Parathyroid adenoma (tissue), 2 donors: Measurements from ENCODE around the gene MTRF1.
"Not testable (repeated sequence)": the region's sequence is repeated elsewhere in the genome, so short reads cannot be mapped to it uniquely, and the experiment has no call there.

Experiments
- H2AFZ ChIP-seq: fragments of 300-600 bp; sonication (generic); one replicate; pipeline ENCODE4 v1.7.0; 2017; ENCODE audit warnings: antibody characterized with exemption, mild to moderate bottlenecking
- H3K27ac ChIP-seq: fragments of 300-600 bp; sonication (generic); one replicate; pipeline ENCODE4 v1.7.0; 2017
- H3K27me3 ChIP-seq: fragments of 300-600 bp; sonication (generic); one replicate; pipeline ENCODE4 v1.7.0; 2017; ENCODE audit warnings: low read length; ENCODE audit not compliant: control insufficient read depth, insufficient read depth
- H3K36me3 ChIP-seq: fragments of 300-600 bp; sonication (generic); one replicate; pipeline ENCODE4 v1.7.0; 2017; ENCODE audit warnings: low read length; ENCODE audit not compliant: control insufficient read depth, insufficient read depth
- H3K4me1 ChIP-seq: fragments of 300-600 bp; sonication (generic); one replicate; pipeline ENCODE4 v1.7.0; 2017; ENCODE audit warnings: control low read depth
- H3K4me2 ChIP-seq: fragments of 300-600 bp; sonication (generic); one replicate; pipeline ENCODE4 v1.7.0; 2017; ENCODE audit warnings: low read length
- H3K4me3 ChIP-seq: fragments of 300-600 bp; sonication (generic); one replicate; pipeline ENCODE4 v1.7.0; 2017; ENCODE audit warnings: low read depth, low read length
- H3K79me2 ChIP-seq: fragments of 300-600 bp; sonication (generic); one replicate; pipeline ENCODE4 v1.7.0; 2017; ENCODE audit warnings: control low read depth
- H3K9ac ChIP-seq: fragments of 300-600 bp; sonication (generic); one replicate; pipeline ENCODE4 v1.7.0; 2017; ENCODE audit warnings: mild to moderate bottlenecking
- H3K9me3 ChIP-seq: fragments of 300-600 bp; sonication (generic); one replicate; pipeline ENCODE4 v1.7.0; 2017; ENCODE audit warnings: low read length; ENCODE audit not compliant: control insufficient read depth
- CTCF ChIP-seq: fragments of 300-600 bp; sonication (generic); IDR thresholded peaks from one replicate; pipeline ENCODE4 v1.7.0; 2017; ENCODE audit warnings: antibody characterized with exemption, mild to moderate bottlenecking
- donor health status: primary hyperparathyroidism.

MTRF1 gene

GRCh38 chr13:41284512-41285288 lies 21.3 kb upstream of the MTRF1 start:
- Histone ChIP-seq H3K27me3 (no peaks in the 10 kb centered on the region), H2AFZ (no peak overlapping the region), H3K9me3 (no peaks in the 10 kb centered on the region), H3K36me3 (no peaks in the 10 kb centered on the region), H3K9ac (no peak overlapping the region), H3K4me2 (no peak overlapping the region), H3K27ac (no peak overlapping the region), H3K79me2 (no peaks in the 10 kb centered on the region), H3K4me1 (no peaks in the 10 kb centered on the region), H3K4me3 (no peak overlapping the region)
- no peak for TF ChIP-seq CTCF

GRCh38 chr13:41282129-41282571 lies 18.8 kb upstream of the MTRF1 start:
- Histone ChIP-seq H2AFZ (no peak overlapping the region), H3K36me3 (no peaks in the 10 kb centered on the region), H3K79me2 (no peaks in the 10 kb centered on the region), H3K4me1 (no peaks in the 10 kb centered on the region), H3K9ac (no peak overlapping the region), H3K4me3 (no peak overlapping the region), H3K9me3 (no peaks in the 10 kb centered on the region), H3K27me3 (no peaks in the 10 kb centered on the region), H3K27ac (no peak overlapping the region), H3K4me2 (no peak overlapping the region)
- TF ChIP-seq CTCF: no peak

GRCh38 chr13:41279156-41279555 lies 15.8 kb upstream of the MTRF1 start:
- H3K27ac ChIP-seq, H3K9ac ChIP-seq, H3K27me3 ChIP-seq, H3K36me3 ChIP-seq, H3K4me3 ChIP-seq, H3K4me1 ChIP-seq, H3K9me3 ChIP-seq, H3K4me2 ChIP-seq, H2AFZ ChIP-seq, H3K79me2 ChIP-seq: not testable (repeated sequence)

GRCh38 chr13:41276824-41277223 lies 13.4 kb upstream of the MTRF1 start:
- H2AFZ ChIP-seq: no peak overlapping the region
- H3K9ac ChIP-seq: no peak overlapping the region
- H3K27ac ChIP-seq: no peak overlapping the region
- no peaks in the 10 kb centered on the region for H3K4me1 ChIP-seq
- no peaks in the 10 kb centered on the region for H3K79me2 ChIP-seq
- no peaks in the 10 kb centered on the region for H3K9me3 ChIP-seq
- H3K4me3 ChIP-seq: no peak overlapping the region
- H3K27me3 ChIP-seq: no peaks in the 10 kb centered on the region
- no peaks in the 10 kb centered on the region for H3K36me3 ChIP-seq
- H3K4me2 ChIP-seq: no peak overlapping the region
- TF ChIP-seq CTCF: no peak

DNA sequence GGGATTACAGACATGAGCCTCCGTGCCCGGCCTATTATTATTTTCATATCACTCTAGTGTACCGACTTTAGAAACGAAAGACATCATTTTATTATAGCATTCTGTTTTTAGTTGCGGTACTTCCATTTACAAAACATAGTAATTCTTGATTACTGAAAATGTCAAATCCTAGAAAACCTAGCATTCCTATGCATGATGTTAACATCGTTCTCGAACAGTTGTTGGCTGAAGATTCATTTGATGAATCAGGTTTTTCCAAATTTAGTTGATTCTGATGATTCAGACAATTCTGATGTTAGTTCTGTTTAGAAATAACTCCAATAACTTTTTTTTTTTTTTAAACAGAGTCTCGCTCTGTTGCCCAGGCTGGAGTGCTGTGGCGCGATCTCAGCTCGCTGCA lies 11.5 kb upstream of the MTRF1 start:
- Histone ChIP-seq H3K9ac (no peak overlapping the region), H3K27me3 (no peaks in the 10 kb centered on the region), H3K27ac (no peak overlapping the region), H3K4me2 (no peak overlapping the region), H3K9me3 (no peaks in the 10 kb centered on the region), H3K4me3 (no peak overlapping the region), H3K36me3 (no peaks in the 10 kb centered on the region), H2AFZ (no peak overlapping the region), H3K79me2 (no peaks in the 10 kb centered on the region), H3K4me1 (no peaks in the 10 kb centered on the region)
- no peak for TF ChIP-seq CTCF
